Lower leg skin (tissue), 3 donors: ENCODE measurements around the gene EIF2B5.

Experiments used
- CTCF ChIP-seq, 3 donors: fragments of 450-650 bp; IDR thresholded peaks; one replicate each; pipeline ENCODE4 v1.5.1; 2016; ENCODE audit warnings: antibody characterized with exemption in 3 of 3, mild to moderate bottlenecking in 3 of 3, moderate library complexity in 2 of 3
- POLR2A ChIP-seq, 2 donors: fragments of 450-650 bp; IDR thresholded peaks; one replicate each; pipeline ENCODE4 v1.6.1; 2016 to 2017; ENCODE audit warnings: antibody characterized with exemption in 2 of 2, mild to moderate bottlenecking in 1 of 2, moderate library complexity in 1 of 2

GRCh38 chr3:184173374-184173722 lies 38.2 kb downstream of the EIF2B5 start:
- TF ChIP-seq CTCF (IDR thresholded peaks at IDR 0.05) (no peak), POLR2A (IDR thresholded peaks at IDR 0.05) (no peak)
